ENCODE results near the gene SLC39A3. TPM values are rescaled to one million over a fixed set of nuclear protein-coding genes. Genes with fewer than 3 reads are reported as not detected.

The SLC39A3 gene
- total and polyA plus RNA-seq, 12 donors: 25.1 to 75.8 (median 41.8) TPM

DNA sequence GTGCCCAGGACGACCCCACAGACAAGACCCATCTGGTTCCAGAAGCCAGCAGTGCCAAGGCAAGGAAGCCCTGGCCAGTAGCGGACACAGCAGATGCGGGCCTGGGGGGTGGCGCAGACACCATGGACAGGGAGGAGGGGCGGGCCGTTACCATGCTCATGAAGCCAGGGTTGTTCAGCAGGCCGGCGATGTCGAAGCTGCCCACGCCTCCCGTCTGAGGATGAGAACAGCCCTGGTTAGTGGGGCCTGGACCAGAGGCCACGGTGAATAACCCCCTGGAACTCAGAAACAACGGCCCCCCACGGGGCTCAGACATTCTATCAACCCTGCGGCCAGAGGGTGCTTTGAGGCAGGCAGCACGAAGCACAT is 21.5 kb upstream of the SLC39A3 start:
- no peak for DNase-seq
- Histone ChIP-seq H3K9me3 (replicated peaks in 1 of 3) (no peaks in the 10 kb centered on the region), H3K27me3 (no peaks in the 10 kb centered on the region), H3K4me1 (replicated peaks in 1 of 2) (no peaks in the 10 kb centered on the region), H3K36me3 (replicated peaks in 1 of 2) (peaks cover 0 to 69% of the 10 kb centered on the region in 2 donors), H3K27ac (no peak overlapping the region), H3K4me3 (no peak overlapping the region)
- intact Hi-C loops (cut with DNase I): no loop called here
- no peak for TF ChIP-seq CTCF (IDR thresholded peaks at IDR 0.05)
- TF ChIP-seq POLR2A (IDR thresholded peaks at IDR 0.05): no peak
- WGBS, 4 donors: 91 to 95% (median 94%) methylated on average over 12 to 16 of the region's 16 CpGs

GRCh38 chr19:2759965-2760364 is 20.1 kb upstream of the SLC39A3 start:
- Histone ChIP-seq H3K27ac (no peak overlapping the region), H3K4me1 (replicated peaks in 1 of 2) (no peaks in the 10 kb centered on the region), H3K9me3 (replicated peaks in 1 of 3) (no peaks in the 10 kb centered on the region), H3K4me3 (no peak overlapping the region), H3K27me3 (no peaks in the 10 kb centered on the region), H3K36me3 (replicated peaks in 1 of 2) (peaks cover 0 to 68% of the 10 kb centered on the region in 2 donors)
- intact Hi-C loops (cut with DNase I): no loop called here
- no peak for DNase-seq
- WGBS, 4 donors: 92 to 99% (median 97%) methylated on average over 6 to 7 of the region's 7 CpGs
- TF ChIP-seq POLR2A (IDR thresholded peaks at IDR 0.05) (no peak), CTCF (IDR thresholded peaks at IDR 0.05) (no peak)

GRCh38 chr19:2759362-2759761 is 19.5 kb upstream of the SLC39A3 start:
- H3K36me3 ChIP-seq (replicated peaks in 1 of 2): peaks cover 0 to 66% of the 10 kb centered on the region in 2 donors
- H3K27ac ChIP-seq: no peak overlapping the region
- H3K27me3 ChIP-seq: no peaks in the 10 kb centered on the region
- no peaks in the 10 kb centered on the region for H3K4me1 ChIP-seq (replicated peaks in 1 of 2)
- no peak overlapping the region for H3K4me3 ChIP-seq
- no peak for DNase-seq
- H3K9me3 ChIP-seq (replicated peaks in 1 of 3): no peaks in the 10 kb centered on the region
- TF ChIP-seq POLR2A (IDR thresholded peaks at IDR 0.05): no peak
- no peak for TF ChIP-seq CTCF (IDR thresholded peaks at IDR 0.05)
- intact Hi-C loops (cut with DNase I): no loop called here
- WGBS, 4 donors: 91 to 97% (median 94%) methylated on average over 17 of the region's 17 CpGs

GRCh38 chr19:2758601-2759313 is 18.9 kb upstream of the SLC39A3 start:
- no peak overlapping the region for H3K4me3 ChIP-seq
- peaks cover 0 to 60% of the 10 kb centered on the region in 2 donors for H3K36me3 ChIP-seq (replicated peaks in 1 of 2)
- H3K9me3 ChIP-seq (replicated peaks in 1 of 3): no peaks in the 10 kb centered on the region
- H3K27me3 ChIP-seq: no peaks in the 10 kb centered on the region
- WGBS, 4 donors: 92 to 95% (median 94%) methylated on average over 17 of the region's 17 CpGs
- intact Hi-C loops (cut with DNase I): no loop called here
- TF ChIP-seq CTCF (IDR thresholded peaks at IDR 0.05) (no peak), POLR2A (IDR thresholded peaks at IDR 0.05) (no peak)
- no peak for DNase-seq
- no peak overlapping the region for H3K27ac ChIP-seq
- H3K4me1 ChIP-seq (replicated peaks in 1 of 2): no peaks in the 10 kb centered on the region

Measured in adrenal gland (tissue), 12 donors.